Sciatic nerve (tissue), 2 donors: ENCODE results near the gene CYP11A1. TPM values are rescaled to one million over a fixed set of nuclear protein-coding genes. Genes with fewer than 3 reads are reported as not detected.
"Not testable (repeated sequence)": the region's sequence is repeated elsewhere in the genome, so short reads cannot be mapped to it uniquely, and the experiment has no call there.

Source experiments
- ATAC-seq: fragments of 200-7000 bp; cut with Tn5 transposase; one replicate; pipeline ENCODE4 v1.9.1; 2020; ENCODE audit warnings: mild to moderate bottlenecking, moderate library complexity
- DNase-seq: peaks from one replicate; pipeline ENCODE4 v3.0.0-alpha.2; 2020; ENCODE audit warnings: low spot score
- intact Hi-C: fragments of 100-400 bp; cut with DNase I; formaldehyde crosslinking; loops from one replicate; pipeline ENCODE4 v1.14.2; 2022
- total RNA-seq: library from RNA; stranded (reverse); fragmentation: NEBNext Ultra II Directional; extraction: Animal tissue kit (Norgen Biotek cat#: 25700); gene quantifications from one replicate; pipeline ENCODE4 v1.2.1, GENCODE V29; 2021
- donor health status: DM: no; HTN: no; CAD: no.
- donor health status: DM: no; HTN: no; CAD: no.

Gene CYP11A1
- total RNA-seq, 1 donor from 2014 or later = 4.3 TPM

DNA sequence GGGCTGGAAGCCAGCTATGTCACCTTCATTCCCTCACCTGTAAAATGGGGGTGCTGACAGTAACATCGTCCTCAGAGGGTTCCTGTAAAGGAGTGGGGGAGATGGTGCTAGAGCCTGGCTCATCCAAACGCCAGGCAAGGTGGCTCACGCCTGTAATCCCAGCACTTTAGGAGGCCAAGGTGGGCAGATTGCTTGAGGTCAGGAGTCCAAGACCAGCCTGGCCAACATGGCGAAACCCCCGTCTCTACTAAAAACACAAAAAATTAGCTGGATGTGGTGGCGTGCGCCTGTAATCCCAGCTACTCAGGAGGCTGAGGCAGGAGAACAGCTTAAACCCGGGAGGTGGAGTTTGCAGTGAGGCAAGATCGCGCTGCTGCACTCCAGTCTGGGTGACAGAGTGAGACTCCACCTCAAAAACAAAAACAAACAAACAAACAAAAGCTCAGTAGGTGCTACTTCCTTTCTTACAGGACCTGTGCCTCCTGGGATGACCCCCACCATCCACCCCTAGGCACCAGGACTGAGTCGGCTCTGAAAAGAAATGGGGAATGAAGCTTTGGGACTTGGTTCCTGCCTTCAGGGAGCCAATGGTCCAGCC is 22.7 kb upstream of the CYP11A1 start:
- DNase-seq, intact Hi-C loops, ATAC-seq: not testable (repeated sequence)

DNA sequence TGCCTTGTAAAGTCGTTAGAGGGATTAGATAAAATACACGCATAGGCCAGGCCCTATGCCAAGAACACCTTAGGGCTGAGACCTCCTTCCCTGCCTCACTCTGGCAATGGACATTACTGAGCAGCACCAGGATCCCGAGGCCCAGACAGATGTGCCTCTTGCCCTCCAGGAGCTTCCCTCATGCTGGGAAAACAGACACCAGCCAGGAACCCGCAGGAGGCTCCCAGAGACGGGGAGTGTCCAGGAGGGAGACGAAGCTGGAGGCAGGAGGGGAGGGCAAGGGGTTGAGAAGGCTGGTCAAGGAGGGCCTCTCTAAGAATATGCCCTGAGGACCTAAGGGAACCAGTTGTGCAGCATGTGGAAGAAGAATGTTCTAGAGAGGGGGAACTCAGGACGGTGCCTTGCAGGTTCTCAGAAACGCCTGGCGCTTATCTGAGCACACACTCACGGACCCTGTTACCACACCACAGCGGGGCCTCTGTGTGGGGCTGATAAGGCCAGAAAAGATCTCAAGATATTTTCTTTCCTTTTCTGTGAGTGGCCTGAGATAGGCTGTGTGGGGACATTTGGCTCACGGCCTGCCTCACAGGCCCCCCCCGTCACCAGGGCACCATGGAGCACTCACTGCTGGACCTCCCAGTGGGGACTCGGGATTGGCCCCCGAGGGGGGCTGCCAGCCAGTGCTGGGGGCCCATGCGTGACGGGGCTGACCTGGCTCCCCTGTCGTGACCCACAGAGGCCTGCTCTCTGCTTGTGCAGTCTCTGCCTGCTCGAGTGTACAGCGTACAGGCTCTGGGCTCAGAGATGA is 22.0 kb upstream of the CYP11A1 start:
- ATAC-seq (no peak), DNase-seq (no peak)
- intact Hi-C loops = no loop called here

DNA sequence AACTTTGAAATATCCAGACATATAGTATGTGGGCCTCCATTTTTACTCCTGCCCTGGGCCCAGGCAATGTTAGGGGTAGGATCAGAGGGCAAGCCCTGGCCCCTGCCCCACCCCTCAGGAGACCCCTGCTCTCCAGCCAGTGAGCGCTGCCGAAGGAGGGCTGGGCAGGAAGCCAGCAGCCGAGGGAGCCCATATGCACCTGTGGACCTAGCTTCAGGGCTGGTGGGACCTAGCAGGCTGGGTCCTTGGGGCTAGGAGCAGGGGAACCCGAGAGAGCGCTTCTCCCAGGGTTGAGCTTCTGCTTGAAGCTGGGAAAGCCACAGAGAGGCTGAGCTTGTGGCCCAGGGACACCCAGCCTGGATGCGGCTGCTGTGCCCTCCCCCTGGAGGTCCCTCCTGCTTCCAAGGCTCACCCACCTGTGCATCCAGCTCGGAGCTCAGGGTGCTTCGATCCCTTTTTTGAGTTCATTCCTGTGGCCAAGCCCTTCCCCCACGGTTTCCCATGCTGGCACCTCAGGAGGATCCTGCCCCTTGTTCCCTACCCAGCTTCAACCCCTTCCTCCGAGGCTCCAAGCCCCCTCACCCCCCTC is 21.0 kb upstream of the CYP11A1 start:
- ATAC-seq (no peak), DNase-seq (no peak)
- intact Hi-C loops = no loop called here

DNA sequence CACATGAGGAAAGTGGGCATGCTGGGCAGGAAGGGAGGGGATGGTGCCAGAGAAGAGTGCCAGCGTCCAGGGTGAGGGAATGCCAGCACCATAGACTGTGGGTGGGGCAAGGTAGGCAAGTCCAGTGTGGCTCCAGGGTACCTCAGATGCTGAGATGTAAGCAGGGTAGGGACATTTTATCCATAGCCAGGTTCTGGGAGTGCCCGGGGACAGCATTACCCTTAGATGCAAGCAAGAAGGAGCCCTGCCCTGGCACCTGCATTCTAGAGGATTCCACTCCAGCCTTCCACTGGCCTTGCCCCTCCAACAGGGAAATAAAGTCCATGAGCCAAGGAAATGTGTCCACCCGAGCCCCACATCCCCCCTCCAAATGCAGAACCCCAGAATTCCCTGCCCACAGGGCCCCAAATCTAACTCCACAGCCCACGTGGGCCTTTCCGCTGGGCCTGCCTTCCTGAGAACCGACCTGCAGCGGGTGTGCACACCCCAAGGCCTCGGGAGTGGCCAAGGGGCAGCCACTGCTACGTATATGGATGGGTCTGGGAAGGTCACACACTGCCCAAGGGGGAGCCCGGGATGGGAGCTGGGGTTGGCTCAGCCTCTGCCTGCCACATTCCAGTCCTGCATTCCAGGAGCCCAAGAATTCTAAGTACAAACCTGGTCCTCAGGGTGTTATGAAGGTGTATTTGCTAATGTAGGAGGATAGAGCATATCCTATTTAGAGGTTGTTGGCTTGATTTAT is 20.3 kb upstream of the CYP11A1 start:
- ATAC-seq = no peak
- intact Hi-C loops = no loop called here

DNA sequence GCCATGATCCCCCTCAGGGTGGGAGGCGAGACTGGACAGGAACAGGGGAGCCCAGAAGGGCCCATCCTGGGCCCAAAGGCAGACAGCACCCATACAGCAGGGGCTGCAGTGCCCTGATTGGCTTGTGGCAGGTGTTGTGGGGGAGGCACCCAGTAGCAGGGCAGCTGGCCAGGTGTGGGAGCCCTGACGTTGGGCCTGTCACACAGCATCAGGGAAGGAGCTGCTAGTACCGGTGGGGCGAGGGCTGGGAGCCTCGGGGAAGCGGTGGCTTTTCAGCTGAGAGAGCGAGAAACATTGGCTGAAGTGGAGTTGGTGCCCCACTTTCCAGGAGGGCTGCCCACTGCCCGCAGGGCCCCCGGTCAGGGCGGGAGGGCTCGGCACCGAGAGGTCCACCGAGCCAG is 19.7 kb upstream of the CYP11A1 start:
- ATAC-seq (no peak), DNase-seq (no peak)
- intact Hi-C loops = no loop called here

More for the DNA sequence above, 20.3 kb upstream of the CYP11A1 start:
- DNase-seq = no peak

DNA sequence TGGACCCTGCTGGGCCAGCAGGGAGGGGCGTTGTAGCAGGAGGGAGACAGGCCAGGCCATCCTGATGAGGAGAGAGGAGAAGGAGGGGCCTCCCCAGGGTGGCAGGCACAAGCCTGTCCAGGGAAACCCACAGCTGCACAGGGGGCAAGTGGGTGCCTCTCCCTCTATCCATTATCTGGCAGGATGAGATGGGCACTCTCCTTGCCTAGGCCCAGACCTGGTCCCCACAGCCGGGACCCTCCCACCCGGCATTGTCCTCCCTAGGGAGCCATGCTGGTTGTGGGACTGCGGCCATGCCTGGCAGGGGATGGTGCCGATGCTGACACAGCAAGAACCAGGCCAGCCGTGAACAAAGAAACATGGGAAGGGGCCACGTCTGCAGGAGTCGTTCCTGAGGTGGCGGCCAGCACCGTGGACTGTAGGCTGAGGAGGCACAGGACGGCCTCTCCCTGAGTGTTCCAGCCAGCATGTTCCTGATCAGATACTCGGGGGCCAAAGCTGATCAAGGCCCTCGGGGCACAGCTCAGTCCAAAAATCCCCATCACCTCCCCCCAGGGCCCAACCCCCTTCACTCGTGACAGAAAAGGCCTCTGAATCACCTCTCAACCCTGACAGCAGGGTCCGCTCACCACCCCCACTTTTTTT is 19.2 kb upstream of the CYP11A1 start:
- intact Hi-C loops = no loop called here

DNA sequence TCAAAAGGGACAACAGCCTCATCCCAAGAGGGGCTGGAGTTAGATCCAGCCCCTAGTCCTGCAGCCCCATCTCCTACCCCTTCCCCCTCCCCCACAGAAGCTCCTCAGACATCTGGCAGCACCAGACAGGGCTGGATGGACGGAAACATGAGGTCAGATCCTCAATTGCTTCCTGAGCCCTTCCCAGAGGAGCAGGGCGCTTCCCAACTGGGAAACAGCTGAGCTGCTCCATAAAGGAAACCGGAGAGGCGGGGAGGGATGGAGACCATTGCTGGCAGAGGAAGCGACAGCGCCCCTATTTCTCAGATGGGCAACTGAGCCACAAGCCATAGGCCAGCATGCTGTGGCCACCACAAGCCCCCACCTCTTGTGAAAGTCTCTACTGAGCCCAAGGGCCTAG is 18.3 kb upstream of the CYP11A1 start:
- DNase-seq (no peak), ATAC-seq (no peak)
- intact Hi-C loops = no loop called here

More for the DNA sequence above, 19.2 kb upstream of the CYP11A1 start:
- ATAC-seq = no peak
- no peak for DNase-seq

DNA sequence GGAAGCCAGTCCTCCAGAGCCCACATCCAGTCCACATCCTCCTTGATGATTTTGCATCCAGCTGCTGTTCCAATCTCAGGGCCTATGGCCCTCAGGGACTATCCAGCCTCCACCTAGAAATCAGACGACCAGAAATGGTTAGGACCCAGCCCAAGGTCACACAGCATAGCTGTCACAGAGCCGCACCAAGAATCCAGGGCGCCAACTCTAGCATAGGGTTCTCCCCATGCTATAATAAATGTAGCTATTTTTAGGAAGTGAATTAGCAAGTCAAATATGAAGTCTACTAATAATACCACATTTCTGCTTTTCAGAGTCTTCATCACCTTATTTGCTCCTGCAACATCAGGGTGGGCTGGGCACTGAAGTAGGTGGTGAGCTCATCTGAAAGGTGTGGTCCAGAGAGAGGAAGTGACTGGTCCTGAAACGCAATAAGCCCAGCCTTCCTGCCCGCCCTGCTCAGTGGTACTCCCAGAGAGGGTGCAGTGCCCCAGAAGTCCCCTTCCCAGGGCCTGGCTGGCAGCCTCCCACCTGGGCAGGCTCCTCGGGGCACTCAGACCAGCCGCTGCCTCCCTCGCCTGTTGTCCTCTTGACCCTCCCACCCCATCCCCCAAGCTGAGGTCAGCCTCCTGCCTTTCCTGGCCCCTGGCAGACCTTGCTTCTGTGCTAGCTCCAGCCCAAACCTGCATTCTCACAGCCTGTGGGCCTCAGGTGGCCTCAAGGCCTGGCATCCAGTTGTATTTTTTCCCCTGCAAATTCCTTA is 17.6 kb upstream of the CYP11A1 start:
- intact Hi-C loops = loop anchor here (5.0 kb wide), 1 partner anchor 382 kb away; no protein-coding TSS in a partner anchor
- DNase-seq (no peak), ATAC-seq (peak; percentile 14)

DNA sequence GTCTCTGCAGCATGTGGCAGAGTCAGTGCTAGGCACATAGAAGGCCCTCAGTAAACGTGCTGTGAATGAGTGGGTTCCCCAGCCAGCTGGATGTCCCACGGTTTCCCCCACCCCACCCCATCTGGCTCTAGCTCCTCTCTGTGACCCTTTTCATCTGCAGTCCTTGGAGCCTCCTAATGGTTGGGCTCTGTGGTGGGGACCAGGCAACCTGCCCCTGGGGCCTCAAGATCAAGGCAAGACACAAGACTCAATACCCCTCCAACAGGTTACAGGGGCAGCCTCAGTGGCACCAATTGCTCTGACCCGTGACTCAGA is 17.1 kb upstream of the CYP11A1 start:
- ATAC-seq (no peak), DNase-seq (no peak)
- intact Hi-C loops = loop anchor here (5.0 kb wide), 1 partner anchor 383 kb away; no protein-coding TSS in a partner anchor

DNA sequence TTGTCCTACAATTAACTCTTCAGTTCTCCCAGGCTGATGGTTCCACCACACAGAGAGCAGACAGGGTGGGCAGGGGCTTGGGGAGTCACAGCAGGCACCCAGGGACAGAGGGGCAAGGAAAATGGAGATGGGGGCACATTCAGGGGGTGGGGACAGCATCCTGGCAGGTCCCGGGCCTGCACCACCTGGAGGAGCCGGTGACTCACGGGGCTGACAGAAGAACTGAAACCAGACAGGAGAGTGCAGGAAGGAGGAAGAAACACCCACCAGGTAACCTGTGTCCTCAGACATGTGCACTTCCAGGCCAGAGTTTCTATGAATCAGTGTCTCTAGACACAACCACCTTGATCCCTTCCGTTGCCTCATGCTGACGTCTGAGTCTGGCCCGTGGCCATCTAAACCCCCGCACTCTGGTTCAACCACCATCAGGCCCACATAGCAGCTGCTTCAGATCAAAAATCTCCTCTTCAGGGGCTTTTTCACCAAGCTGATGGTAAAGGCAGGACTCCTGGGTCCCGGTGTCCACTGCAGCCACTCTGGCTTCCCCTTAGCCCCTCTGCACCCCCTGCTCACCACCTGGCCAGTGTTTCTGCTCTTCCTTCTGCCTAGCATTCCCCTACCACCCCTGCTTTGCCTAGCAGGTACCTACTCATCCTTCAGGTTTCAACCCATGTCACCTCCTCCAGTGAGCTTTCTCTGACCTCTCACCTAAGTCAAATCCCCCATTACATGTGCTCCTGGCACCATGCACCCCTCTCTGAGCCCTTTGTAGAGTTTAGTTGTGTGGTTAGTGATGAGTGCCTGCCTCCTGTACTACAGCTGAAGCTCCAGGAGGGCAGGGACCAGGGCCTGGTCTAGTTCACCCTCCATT is 16.5 kb upstream of the CYP11A1 start:
- intact Hi-C loops = loop anchor here (2.0 to 5.0 kb wide), 2 partner anchors 53 to 383 kb away; no protein-coding TSS in a partner anchor
- ATAC-seq (no peak), DNase-seq (no peak)

DNA sequence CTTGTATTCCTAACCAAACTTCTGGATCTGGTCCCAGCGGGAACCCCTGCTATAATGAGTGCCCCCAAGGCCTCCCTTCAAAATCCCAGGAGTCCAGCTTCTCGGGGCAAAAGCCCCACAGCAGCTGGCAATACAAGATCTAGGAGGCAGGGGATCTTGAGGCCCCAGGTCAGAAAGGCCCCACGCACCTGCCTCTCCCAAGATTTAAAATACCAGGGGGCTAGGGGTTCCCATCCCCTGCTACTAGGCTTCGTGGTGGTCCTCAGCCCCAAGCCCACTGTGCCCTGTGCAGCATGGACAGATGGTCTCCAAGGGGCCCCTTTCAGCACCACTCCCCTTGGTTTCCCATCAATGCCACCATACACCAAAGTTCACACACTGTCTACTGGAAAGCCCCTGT is 15.8 kb upstream of the CYP11A1 start:
- ATAC-seq (no peak), DNase-seq (no peak)
- intact Hi-C loops = loop anchor here (2.0 to 5.0 kb wide), 2 partner anchors 54 to 384 kb away; no protein-coding TSS in a partner anchor

DNA sequence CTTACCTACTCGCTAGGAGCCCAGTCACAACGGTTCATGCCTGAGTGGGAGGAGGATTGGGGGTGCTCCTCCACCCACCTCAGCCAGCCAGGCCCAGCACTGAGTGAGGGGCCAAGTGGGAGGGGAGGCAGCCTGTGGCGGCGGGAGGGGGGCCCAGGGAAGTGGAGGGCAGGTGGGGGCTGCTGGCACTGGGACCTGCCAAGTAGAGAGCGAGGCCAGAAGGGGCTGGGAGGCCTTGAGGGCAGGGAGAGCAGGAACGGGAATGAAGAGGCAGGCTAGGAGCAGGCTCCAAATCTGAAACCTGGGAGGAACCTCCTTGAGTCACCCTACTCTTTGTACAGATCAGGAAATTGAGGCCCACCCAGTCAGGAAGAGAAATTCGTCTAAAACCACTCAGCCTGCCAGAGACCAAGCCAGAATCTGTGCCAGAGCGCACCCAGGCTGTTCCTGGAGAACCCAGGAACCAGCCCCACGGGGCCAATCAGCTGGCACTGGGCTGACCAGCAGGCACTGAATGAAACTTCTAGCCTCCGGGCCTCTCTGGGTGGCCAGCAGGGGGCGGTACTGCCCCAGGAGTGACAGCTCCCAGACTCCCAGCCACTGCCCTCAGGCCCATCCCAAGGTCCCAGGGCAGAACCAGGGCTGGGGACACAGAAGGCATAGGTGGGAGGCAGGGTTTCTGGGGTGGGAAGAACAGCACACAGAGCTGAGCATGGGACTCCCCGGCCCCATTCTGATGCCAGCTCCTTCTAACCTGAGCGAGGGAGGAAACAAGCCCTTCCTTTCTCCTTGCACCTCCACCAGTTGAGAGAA is 14.8 kb upstream of the CYP11A1 start:
- intact Hi-C loops = loop anchor here (2.0 to 5.0 kb wide), 2 partner anchors 55 to 385 kb away; no protein-coding TSS in a partner anchor
- peak; percentile 92 for ATAC-seq
- peak; percentile 93 for DNase-seq

DNA sequence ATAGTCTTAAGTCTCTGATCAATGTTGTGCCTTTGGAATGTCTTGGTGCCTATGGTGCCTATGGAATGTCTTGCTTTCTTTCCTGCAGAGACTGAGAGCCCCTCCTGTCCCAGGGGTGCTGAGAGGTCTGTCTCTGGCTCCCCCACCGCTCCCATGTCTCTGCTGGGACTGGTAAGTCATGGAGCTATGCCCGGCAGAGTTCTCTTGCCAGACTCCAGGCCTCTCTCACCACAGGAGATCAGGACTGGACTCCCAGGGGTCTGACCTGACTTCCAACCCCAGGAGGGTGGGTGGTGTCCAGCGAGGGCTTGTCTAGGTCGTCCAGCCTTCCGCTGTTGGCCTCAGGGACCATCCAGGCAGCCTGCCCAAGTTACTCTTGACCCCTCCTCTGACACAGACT is 14.0 kb upstream of the CYP11A1 start:
- intact Hi-C loops = loop anchor here (5.0 kb wide), 1 partner anchor 386 kb away; no protein-coding TSS in a partner anchor
- DNase-seq = no peak
- no peak for ATAC-seq

DNA sequence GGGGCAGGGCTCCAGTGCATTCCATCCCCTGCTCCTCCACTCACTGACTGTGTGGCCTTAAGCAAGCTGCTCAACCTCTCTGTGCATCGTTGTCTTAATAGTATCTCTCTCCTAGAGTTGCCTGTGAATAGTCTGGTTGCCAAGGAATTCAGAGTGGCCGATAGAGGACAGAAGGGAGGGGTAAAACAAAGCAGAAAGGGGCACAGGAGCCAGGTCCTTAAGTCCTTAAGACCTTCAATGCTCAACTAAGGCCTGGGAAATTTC is 13.7 kb upstream of the CYP11A1 start:
- DNase-seq (no peak), ATAC-seq (no peak)
- intact Hi-C loops = loop anchor here (5.0 kb wide), 1 partner anchor 386 kb away; no protein-coding TSS in a partner anchor

DNA sequence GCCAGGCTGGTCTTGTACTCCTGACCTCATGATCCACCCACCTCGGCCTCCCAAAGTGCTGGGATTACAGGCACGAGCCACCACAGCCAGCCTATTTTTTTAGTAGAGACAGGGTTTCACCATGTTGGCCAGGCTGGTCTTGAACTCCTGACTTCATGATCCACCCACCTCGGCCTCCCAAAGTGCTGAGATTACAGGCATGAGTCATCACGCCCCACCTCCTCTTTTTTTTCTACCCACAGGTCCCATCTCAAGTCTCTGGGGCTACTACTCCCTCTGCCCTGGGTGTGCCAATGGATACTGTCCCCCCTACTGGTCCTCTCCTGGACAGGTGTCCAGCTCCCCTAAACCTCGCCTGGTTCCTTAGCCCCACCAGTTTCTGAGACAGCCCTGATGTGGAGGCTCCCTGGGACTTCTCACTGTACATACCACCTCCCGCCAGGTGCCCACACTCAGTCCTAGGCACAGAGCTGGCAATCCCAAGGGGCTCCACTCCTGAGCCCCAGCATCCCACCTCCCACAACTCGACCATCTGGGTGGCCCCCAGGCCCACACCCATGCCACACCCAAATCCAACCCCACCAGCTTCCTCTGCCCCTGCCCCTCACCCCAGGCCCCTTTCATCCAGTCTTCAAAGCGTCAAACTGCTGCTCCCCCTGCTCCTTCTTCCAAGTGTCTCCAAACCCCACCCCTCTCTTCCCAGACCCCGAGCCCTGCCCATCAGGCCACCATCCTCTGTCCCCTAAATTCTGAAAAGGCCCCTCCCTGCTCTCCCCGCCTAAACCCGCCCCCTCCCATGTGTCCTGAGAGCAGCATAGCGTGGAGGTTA is 13.1 kb upstream of the CYP11A1 start:
- ATAC-seq (no peak), DNase-seq (no peak)
- intact Hi-C loops = loop anchor here (5.0 kb wide), 1 partner anchor 387 kb away; no protein-coding TSS in a partner anchor

DNA sequence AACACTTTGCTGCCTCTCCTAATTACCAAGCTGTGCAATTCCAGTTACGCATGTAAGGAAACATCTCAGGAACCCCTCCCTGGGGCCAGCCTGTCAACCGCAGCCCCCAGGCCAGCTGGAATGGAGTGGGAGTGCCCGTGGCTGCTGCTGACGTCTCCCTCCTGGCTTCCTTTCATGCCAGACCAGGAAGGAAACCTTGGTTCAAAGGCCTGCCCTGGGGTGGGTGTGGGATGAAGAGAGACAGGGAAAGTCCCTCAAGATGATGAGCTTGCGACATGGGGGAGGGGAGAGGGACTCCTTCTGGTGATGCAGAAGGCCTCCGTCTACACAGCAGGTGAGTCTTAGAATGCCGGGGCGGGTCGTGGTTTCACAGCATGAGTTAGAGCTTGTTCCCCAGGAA is 11.4 kb upstream of the CYP11A1 start:
- no peak for DNase-seq
- intact Hi-C loops = no loop called here
- ATAC-seq = no peak
